Measurements from ENCODE around the gene LGR4.

Gene LGR4

DNA sequence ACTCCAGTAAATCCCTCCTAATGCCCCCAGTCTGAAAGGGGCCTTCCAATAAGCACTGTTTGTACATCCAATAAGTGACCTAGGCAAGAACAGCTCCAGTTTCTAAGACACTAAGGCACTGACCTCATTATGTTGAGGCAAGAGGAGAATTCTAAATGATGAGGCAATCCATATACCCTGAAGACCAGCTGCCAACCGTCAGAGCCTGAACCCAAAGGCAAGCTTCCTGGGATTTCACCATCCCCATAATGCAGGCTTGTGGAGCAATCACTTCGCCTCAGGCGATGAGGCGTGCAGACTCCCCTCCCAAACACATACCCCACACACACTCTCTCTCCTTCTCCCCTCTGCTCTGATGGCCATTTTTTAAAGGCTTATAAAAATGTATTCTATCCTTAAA is 49.5 kb downstream of the LGR4 start:
- no peak for DNase-seq

DNA sequence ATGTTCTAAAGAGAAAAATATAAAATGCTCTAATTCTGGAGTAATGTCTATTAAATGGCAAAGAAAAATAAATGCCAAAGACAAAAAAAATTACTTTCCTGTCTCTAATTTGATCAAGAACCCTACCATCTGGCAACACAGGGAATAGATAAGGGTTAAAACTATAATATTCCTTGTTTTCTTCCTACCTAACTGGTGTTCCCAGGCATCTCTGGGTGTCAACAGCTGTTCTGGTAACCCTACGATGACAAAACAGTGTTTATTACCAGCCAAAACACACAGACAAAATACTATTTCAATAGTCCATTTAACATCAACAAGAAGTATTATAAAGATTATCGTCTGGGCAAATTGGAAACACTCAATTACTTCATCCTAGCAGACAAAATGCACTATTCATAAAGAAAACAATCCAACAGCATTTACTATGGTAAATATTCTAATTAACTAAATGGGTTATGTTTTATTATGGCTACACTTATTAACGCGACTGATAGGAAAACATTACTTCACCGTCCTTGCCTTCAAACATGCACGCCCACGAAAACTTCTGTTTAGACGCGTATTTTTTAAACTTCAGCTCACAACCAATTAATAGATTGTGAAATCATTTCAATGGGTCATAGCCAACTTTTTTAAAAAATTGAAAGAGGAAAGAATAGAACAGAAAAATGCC is 50.6 kb downstream of the LGR4 start:
- DNase-seq = no peak

DNA sequence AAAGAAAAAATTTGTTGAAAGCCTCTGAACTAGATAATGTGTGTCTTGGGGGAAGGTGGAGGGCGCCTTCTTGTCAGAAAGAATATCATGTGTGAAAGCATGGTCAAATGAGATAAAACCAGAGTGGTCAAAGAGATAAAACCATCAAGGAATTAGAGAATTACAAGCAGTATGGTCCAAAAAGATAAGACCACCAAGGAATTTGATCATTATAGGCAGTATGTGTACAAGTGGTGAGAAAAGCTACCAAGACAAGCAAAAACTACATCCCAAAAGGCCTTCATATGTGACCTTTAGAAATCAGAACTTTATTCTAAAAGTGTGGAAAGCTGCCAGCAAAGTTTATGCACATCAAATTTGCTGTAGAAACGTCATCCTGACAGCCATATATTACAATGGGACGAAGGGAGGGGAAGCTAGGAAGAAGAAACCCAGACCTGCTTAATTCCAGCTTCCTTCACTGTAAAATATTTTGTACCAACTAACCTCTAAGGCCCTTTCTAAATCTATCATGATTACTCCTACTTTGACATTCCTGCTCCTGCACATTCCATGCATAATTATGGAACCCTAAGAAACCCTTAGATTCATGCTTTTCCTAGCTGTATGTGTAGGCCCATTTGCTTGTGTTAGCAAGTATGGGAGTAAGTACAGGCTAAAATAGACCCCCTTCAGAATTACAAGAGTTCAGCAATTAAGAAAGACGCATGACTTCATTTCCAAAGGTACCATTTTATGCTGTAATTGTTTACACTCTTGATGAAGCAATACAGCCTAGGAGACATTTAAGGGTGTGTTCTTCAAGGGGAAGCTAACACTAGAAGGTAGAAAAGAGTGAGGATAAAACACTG is 51.6 kb downstream of the LGR4 start:
- no peak for DNase-seq

DNA sequence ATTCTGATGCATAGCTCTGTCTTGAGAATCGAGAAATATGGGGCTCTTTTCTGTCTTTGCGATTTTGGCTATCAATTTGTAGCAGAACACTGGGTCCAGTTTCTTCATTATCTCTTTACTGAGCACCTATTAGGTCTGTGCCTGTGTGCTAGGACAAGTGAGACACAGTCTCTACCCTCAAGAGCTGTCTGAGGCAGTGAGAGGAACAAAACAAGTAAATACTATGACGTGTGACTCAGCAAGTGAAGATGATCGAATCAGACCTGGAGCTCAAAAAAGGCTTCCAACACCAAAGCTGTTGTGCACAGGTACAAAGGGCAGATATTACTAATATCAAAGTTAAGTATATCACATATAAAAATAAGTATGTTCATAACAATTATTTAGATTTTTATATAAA is 52.4 kb downstream of the LGR4 start:
- no peak for DNase-seq

DNA sequence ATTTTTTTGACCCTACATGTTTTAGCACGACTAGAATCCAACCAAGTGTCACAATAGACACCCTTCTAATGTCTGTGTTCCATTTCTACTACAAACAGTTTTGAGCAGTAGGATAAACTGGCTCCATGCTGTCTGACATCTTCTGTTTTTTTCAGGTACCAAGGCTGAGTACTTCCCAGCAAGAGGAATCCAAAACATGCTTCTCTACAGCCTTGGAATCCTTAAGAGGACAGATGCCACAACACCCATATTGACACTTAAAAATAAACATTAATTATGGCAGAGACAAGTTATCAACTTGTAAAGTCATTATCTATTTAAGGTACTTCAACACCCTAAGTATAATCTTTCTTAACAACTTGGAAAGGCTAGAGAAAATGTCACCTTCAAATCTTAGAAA is 54.2 kb downstream of the LGR4 start:
- DNase-seq = no peak

DNA sequence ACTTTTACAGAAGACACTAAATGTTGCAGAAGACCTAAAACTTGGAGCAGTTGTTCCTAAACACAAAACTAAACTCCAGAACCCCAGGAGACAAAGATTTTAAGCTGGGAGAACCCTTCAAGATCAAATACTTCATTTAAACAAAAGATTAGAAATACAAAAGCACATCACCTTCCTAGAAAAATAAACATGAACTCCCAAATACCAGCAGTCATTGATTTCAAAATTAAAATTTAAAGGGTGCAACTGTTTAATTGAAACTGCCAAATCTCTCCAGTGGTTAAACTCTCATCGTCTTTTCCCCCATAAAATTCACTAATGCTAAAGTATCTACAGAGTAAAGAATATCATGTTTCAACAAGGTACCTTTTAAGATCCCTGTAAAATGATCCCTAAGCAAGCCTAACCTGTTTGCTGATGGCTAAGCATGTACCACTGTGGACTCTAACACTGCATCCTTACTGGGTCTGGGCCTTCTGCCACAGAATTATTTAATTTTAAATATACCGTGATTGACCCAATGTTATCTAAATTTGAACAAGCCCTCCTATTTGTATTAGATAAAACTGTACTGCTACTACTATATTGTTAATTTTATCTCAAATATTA is 55.9 kb downstream of the LGR4 start:
- no peak for DNase-seq

DNA sequence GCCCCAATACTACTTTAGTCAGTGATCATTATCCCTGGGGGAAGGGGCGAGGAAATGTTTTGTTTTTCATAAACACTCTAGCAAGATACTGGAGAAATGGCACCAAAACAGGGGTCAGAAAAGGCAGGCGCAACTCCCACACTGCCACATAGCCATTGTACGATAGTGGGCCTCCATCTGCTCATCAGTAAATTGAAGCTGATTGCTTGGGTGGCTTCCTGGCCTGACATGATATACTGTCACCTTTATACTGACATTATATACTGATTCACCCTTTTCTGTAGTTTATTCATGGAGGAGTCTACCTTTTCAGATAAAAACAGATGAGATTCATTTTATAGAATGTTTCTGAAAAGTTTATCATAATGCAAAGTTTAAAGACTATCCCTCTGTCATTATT is 57.9 kb downstream of the LGR4 start:
- no peak for DNase-seq

DNA sequence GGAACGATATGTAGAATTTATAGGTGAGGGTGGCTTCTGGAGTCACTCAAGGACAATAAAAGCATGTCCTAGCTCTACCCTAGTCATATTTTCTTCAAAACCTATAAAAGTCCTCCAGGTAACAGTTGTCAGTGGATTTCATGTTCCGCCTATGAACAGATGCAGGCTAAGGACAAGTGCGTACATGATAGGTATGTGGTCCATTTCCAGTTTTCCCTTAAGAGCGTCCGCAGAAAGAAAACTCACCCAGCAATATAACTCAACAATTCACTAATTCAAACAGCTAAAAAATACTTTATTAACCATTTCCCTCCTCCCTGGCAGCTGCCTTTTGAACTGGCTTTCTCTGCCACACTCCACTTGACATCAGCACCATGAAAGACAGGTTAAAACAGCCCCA is 59.4 kb downstream of the LGR4 start:
- DNase-seq = no peak

DNA sequence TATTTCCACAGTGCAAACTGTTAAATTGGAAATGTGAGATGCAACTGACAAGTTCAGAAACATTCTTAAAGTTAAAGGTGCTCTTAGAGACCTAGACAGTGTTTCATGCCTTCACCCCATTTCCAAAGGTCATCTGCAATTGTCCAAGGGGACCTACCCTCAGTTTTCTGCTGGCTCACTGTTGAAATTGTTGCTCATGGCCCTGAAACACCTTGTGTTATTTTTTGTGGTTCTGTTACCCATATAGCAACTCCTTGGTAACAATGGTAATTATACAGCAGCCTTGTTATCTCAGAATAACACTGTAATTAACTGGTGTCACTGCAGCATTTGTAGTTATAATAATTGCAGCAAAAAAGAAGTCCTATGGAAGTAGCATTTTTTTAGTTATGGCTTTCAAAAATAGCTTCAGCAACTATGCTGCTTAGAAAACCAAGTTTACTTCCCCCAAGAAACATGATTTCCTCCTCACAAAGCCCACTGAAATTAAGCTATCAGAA is 60.3 kb downstream of the LGR4 start:
- DNase-seq = no peak

DNA sequence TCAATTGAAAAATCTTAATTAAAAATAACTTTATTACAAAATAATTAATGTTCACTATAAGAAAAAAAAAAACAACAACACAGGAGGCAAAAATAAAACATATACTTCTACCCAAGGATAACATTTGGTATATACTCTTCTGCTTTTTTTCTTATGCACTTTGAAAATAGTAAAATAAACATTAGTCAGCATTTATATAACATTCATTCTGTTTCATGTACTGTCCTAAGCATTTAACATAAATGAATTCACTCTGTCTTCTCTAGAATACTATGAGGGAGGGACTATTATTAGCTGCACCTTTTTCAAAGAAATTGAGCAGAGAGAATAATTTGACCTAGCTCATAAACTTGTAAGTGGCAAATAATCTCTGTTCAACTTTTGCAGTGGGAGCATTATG is 61.3 kb downstream of the LGR4 start:
- no peak for DNase-seq

DNA sequence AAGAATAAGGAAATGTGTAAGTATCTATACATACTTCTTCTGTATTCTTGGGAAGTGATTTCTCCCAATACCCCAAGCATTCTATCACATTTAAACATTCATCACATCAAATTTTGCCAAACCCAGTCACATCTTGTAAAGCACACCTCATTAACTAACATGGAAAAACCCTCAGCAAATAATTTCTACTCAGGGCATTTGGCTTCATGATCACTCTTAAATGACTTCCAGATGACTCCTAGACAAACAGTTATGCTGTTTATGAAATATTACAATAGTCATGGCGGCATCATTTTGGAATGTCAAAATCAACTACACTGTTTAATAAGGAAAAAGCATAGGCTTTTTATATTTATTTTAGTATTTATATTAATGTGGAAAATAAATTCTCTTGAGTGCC is 62.3 kb downstream of the LGR4 start:
- DNase-seq = no peak

DNA sequence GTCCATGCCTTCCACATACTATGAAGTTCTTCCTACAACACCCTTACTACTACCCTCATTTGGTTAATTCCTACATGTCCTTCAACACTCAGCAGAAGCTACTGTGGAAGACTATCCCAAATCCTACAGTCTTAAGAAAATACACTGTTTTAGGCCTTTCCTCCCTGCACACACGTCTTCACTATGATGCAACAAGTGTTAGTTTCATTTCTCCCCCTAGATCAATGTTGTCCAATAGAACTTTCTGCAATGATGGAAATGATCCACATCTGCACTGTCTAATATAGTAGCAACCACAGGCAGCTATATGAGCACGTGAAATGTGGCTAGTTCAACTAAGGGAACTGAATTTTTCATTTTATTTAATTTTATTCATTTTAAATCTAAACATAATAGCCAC is 62.8 kb downstream of the LGR4 start:
- no peak for DNase-seq

DNA sequence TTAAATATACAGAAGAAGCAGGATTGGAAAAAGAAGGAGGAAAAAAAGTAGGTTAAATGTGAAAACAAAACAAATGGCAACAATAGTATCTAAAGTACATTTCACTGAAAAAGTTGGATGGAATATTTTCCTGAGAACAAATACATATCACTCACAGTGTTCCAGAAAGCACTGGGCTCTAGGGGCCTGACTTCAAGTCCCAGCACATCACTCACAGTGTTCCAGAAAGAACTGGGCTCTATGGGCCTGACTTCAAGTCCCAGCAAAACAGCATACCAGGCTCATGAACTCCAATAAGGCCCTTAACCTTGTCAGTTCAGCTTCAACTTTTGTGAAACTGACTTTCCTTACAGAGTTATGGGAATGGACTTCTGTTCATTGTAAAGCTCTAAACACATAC is 63.5 kb downstream of the LGR4 start:
- no peak for DNase-seq

DNA sequence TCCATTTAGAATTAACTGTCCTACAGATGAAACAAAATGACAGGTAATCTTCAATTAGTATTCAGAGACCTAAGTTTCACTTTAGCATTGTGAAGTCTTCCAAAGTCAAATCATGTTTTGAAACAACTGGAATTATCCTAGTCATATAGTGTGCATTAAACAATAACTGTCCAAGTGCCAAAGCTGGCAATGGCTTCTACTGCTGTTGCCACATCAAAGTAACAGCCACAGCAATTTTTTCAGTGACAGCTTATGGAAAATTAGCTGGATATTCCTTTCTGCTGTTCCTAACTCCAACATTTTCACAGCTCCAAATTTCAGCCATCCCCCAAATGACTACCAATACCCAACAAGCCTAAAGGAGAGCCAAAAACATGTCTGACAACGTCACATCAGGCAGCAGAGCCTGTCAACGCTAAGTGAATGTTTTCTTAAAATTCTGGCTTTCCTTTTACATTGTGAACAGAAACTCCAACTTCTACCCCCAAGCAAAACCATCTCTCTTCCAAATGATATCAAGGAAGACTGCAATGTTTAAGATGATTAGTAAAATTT is 64.3 kb downstream of the LGR4 start:
- no peak for DNase-seq

DNA sequence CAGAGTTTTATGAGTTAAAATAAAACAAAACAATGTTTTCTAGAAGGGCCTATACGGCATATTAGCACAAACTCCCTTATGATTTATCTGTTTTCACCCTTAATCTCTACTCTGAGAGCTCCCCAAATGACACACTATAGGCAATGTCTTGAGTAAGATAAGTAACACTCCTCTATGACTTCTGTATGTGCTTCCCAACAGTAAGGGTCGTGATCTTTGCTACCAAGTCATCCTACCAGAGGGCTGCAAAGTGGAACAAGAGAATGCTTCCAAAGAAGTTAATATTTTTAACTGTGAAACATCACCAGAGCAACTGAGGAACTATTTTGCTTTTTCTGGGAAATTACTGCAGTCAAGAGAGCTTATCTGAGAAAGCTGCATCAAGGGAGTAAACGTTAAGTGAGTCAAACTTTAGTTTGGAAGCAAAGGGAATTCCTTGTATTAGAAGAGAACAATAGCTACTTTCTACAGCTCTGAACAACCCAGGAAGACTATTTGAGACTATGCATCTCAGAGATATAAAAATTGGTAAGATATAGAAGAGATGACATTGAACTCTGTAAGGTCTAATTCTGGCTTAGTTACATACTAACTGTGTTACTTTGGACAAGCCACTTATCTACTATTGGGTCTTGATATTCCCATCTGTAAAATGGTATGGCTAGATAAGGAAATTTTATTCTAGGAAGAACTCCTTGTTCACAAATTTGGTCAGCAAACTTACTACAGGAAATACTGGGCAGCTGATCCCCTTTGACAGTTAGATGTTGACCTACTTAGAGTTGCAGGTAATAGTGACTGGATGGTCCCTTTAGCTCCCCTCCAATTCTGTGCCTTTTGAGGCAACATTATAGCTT is 65.9 kb downstream of the LGR4 start:
- no peak for DNase-seq

DNA sequence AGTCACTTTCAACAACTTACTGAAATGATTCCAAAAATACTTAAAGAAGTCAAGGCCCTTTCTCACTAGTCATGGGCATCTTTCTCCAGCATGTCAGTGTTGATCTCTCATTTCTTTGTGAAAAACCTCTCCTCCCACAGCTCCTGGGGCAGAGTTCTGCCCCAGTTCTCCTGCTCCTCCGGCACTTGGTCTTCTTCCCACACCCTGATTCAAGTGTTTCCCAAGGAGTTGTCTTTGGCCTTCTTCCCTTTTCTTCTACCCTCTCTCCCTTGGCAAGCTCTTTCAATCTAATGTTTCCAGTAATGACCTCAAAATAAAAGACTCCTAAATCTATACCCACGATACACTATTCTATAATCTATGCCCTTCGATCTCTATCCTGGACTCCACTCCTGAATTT is 67.5 kb downstream of the LGR4 start:
- DNase-seq = no peak

DNA sequence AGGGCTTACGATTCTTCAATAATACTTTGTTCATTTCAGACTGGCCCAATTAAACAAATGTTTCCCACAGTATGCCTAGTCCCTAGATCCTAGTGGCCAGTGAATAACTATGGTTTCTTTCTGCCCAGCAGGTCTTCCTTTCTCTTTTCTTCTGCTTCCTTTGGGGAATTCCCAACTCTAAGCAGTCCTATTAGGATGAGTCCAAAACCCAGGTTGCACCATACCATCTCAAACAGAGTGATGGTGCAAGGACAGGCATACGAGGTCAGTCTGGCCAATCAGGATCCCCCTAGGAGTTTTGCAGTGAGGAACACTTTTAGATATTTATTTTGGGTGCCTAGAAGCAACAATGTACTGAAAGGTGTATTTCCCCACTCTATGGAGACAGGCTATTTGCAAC is 68.2 kb downstream of the LGR4 start:
- no peak for DNase-seq

DNA sequence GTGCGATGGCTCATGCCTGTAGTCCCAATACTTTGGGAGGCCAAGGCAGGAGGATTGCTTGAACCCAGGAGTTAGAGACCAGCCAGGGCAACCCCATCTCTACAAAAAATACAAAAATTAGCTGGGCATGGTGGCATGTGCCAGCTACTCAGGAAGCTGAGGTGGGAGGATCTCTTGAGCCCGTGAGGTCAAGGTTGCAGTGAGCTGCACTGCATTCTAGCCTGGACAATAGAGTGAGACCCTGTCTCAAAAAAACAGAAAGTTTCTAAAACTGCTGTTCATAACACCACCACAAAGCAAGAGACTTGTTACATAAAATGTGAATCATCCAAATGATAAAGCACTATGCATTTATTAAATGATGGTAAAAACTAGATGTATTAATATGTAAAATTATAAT is 69.4 kb downstream of the LGR4 start:
- DNase-seq = no peak

DNA sequence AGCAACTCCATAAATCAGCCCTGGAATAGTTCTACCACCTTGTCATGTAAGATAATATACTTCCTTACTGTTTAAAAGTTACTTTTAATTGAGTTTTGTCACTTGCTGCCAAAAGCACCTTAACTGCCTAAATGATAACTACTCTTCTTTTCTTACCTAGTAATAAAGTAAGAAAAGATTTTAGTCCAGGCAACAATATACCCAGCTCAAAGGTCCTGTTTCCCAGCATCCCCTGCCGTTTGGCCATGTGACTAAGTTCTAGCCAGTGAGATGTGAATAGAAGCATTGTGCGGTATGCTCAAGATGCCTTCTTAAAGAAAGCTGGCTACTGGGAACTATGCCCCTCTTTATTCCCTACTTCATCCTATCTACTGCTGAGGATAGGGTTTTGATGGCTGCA is 70.1 kb downstream of the LGR4 start:
- no peak for DNase-seq

DNA sequence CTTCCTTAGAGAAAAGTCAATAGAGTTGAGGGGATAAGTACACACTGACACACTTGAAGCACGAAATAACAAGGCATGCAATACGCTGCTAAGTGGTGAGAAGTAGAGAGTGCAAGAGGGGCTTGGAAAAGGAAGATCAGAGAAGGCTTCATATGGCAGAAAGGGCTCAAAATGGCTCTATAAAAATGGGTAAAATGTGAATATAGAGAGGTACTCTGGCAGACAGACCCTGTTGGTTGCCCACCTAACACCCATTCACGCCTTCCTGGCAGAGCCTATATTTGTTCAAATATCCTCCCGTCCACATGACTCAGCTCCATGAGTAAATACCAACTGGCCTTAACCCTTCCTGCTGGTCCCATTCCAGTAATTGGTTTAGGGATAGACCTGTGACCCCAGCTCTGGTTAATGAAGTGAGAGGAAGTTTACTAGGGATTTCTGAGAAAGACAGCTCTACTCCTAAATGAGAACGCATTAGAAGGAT is 70.7 kb downstream of the LGR4 start:
- DNase-seq = no peak

DNA sequence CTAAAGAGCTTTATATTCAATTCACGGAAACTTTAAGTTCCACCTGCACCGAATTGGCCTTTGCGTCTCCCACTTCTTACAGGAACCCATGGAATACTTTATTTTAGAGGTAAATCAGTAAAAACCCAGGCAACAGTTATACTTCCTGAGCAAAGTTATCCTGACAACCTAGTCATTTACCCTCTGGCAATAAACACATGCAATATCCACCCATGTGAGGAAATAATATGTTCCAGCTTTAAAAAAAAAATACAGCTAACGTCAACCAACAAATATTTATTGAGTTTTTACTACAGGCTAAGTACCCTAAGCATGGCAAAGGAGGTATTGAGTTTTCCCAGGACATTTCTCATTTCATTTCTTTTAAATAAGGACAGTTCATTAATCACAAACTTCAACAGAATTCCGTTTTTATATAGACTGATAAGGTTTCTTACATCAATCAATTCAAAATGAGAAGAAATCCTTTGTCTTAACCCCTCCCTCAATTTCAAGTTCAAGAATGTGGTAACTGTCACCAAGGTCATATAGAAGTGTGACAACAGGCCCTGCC is 71.2 kb downstream of the LGR4 start:
- DNase-seq = no peak

DNA sequence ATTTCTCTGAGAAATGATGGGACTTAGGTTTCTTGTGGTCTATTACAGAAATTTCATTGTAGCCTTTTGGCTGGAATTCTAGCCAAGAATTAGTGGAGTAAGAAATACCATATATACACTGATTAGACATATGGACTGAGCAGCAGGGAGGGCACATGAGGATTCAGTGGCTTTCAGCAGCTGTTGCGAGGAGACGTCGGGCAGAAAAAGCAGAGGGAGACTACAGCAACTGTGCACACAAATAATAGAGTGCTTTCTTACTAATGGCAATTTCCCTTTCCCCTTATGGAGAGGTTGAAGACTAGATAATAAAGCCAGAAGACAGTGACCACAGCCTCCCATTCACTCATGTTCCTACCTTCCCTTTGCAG is 74.2 kb downstream of the LGR4 start:
- DNase-seq = no peak
